Upper lobe of left lung (tissue), 6 donors: ENCODE data around the gene IQSEC1. TPM values are rescaled to one million over a fixed set of nuclear protein-coding genes. Genes with fewer than 3 reads are reported as not detected.

Experiments used
- ATAC-seq, 2 donors: fragments of 200-7000 bp; cut with Tn5 transposase; one replicate each; pipeline ENCODE4 v1.9.1; 2022; ENCODE audit warnings: mild to moderate bottlenecking in 2 of 2, moderate library complexity in 2 of 2; ENCODE audit not compliant: low FRiP score in 2 of 2
- DNase-seq, 2 donors: peaks; one replicate each; pipeline ENCODE4 v3.0.0-alpha.2; 2019 to 2020
- H3K27ac ChIP-seq, 4 donors: fragments of 200-600 bp; sonication (generic); one replicate each; pipeline ENCODE4 v1.5.1; 2016 to 2019
- H3K27me3 ChIP-seq, 4 donors: fragments of 200-600 bp; sonication (generic); one replicate each; pipeline ENCODE4 v1.5.1; 2017 to 2019
- H3K36me3 ChIP-seq, 4 donors: fragments of 200-600 bp; sonication (generic); one replicate each; pipeline ENCODE4 v1.5.1; 2016 to 2019
- H3K4me1 ChIP-seq, 4 donors: fragments of 200-600 bp; sonication (generic); one replicate each; pipeline ENCODE4 v1.5.1; 2018 to 2019
- H3K4me3 ChIP-seq, 4 donors: fragments of 200-600 bp; sonication (generic); one replicate each; pipeline ENCODE4 v1.5.1; 2017 to 2019; ENCODE audit warnings: mild to moderate bottlenecking in 2 of 4, moderate library complexity in 1 of 4
- H3K9me3 ChIP-seq, 4 donors: fragments of 200-600 bp; sonication (generic); one replicate each; pipeline ENCODE4 v1.5.1; 2018 to 2019
- EP300 ChIP-seq, 4 donors: sonication (generic); formaldehyde crosslinking; IDR thresholded peaks; one replicate each; pipeline ENCODE4 v1.5.1; 2017; ENCODE audit warnings: antibody characterized with exemption in 4 of 4, control low read depth in 2 of 4
- POLR2A ChIP-seq, 4 donors: fragments of 450-650 bp; IDR thresholded peaks; one replicate each; pipeline ENCODE4 v1.5.1; 2016 to 2017; ENCODE audit warnings: antibody characterized with exemption in 4 of 4, mild to moderate bottlenecking in 2 of 4
- POLR2AphosphoS5 ChIP-seq, 2 donors: sonication (generic); formaldehyde crosslinking; IDR thresholded peaks; one replicate each; pipeline ENCODE4 v1.5.1; 2017; ENCODE audit warnings: antibody characterized with exemption in 2 of 2
- WGBS, 2 donors: methylation state at CpG; one replicate each; pipeline ENCODE4 v1.1.5; 2017 to 2018; 5-methylcytosine and 5-hydroxymethylcytosine counted together
- total RNA-seq, 6 donors: library from RNA; depleted of rRNA in 4 of 6; stranded (reverse); fragments of >200 nt in 4 of 6; gene quantifications; one replicate each; pipeline versions ENCODE4 v1.1.0 to v1.2.1, GENCODE V29; 2016 to 2021
- TF ChIP-seq, protein P1 (sequence below), 6 experiments: fragments of 450-650 bp in 4 of 6; fragments of 200-600 bp in 2 of 6; sonication (generic) in 2 of 6; IDR thresholded peaks; one replicate each; pipeline ENCODE4 v1.5.1; 2016 to 2019; ENCODE audit warnings: antibody characterized with exemption in 6 of 6
- donor health status: DM: no; HTN: no; CAD: no; lungs with moderate emphysema.
- donor health status: DM: no; HTN: yes; CAD: no; lungs with severe emphysema.

Gene IQSEC1
- total RNA-seq, 6 donors from 2014 or later: 51.1 to 105 (median 81.0) TPM

DNA sequence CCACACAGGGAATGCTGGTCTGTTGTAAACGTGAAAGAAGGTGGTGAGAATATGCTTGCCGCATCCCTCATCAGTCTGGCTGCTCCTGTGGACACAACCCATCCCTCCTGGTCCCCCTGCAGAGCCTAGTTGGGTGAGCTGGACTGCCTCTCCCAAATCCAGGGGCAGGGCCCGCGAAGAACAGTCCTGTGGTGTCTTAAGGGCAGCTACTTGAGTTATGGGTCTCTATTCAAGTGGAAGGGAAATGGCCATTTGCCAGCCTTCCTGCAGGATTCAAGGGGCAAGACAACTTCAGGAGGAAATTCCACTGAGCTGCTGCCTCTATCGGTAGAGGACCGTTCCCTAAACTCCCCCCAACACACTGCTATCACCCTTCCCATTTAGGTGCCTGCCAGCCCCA is 98.9 kb downstream of the IQSEC1 start:
- Histone ChIP-seq H3K4me3 (no peak overlapping the region), H3K27ac (no peak overlapping the region), H3K9me3 (no peaks in the 10 kb centered on the region), H3K36me3 (no peaks in the 10 kb centered on the region), H3K27me3 (no peaks in the 10 kb centered on the region), H3K4me1 (peaks cover 0 to 12% (median 3%) of the 10 kb centered on the region in 4 donors)
- TF ChIP-seq EP300 (IDR thresholded peaks at IDR 0.05) (no peak), POLR2A (IDR thresholded peaks at IDR 0.05) (no peak), POLR2AphosphoS5 (IDR thresholded peaks at IDR 0.05) (no peak)
- TF ChIP-seq, protein P1, sequence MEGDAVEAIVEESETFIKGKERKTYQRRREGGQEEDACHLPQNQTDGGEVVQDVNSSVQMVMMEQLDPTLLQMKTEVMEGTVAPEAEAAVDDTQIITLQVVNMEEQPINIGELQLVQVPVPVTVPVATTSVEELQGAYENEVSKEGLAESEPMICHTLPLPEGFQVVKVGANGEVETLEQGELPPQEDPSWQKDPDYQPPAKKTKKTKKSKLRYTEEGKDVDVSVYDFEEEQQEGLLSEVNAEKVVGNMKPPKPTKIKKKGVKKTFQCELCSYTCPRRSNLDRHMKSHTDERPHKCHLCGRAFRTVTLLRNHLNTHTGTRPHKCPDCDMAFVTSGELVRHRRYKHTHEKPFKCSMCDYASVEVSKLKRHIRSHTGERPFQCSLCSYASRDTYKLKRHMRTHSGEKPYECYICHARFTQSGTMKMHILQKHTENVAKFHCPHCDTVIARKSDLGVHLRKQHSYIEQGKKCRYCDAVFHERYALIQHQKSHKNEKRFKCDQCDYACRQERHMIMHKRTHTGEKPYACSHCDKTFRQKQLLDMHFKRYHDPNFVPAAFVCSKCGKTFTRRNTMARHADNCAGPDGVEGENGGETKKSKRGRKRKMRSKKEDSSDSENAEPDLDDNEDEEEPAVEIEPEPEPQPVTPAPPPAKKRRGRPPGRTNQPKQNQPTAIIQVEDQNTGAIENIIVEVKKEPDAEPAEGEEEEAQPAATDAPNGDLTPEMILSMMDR (IDR thresholded peaks at IDR 0.05): no peak
- ATAC-seq: no peak
- 34 to 47% methylated on average over 6 of the region's 6 CpGs for WGBS, 2 donors
- no peak for DNase-seq

DNA sequence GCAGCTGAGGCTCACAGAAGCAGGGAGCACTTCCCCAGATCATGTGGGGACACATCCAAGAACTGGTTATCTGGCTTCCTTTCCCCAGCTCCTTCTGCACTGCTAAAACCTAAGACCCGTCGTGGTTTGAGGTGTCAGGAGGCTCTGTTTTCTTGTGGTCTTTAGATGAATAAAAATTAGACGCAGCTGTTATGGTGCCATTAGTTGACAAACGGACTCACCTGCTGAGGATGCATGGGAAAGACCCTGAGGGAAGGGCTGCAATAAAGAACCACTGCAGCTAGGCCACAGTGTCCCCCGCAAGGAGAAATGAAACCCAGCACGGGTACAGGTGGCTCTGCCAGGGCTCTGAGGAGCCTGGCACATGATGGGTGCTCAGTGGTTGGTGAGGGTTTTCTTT is 99.4 kb downstream of the IQSEC1 start:
- Histone ChIP-seq H3K4me1 (peaks cover 0 to 12% (median 3%) of the 10 kb centered on the region in 4 donors), H3K27me3 (no peaks in the 10 kb centered on the region), H3K4me3 (no peak overlapping the region), H3K9me3 (no peaks in the 10 kb centered on the region), H3K27ac (no peak overlapping the region), H3K36me3 (no peaks in the 10 kb centered on the region)
- TF ChIP-seq, protein P1 (IDR thresholded peaks at IDR 0.05): no peak
- no peak for TF ChIP-seq POLR2A (IDR thresholded peaks at IDR 0.05)
- no peak for TF ChIP-seq POLR2AphosphoS5 (IDR thresholded peaks at IDR 0.05)
- no peak for TF ChIP-seq EP300 (IDR thresholded peaks at IDR 0.05)
- no peak for DNase-seq
- 69 to 86% methylated on average over 6 of the region's 6 CpGs for WGBS, 2 donors
- ATAC-seq: no peak

DNA sequence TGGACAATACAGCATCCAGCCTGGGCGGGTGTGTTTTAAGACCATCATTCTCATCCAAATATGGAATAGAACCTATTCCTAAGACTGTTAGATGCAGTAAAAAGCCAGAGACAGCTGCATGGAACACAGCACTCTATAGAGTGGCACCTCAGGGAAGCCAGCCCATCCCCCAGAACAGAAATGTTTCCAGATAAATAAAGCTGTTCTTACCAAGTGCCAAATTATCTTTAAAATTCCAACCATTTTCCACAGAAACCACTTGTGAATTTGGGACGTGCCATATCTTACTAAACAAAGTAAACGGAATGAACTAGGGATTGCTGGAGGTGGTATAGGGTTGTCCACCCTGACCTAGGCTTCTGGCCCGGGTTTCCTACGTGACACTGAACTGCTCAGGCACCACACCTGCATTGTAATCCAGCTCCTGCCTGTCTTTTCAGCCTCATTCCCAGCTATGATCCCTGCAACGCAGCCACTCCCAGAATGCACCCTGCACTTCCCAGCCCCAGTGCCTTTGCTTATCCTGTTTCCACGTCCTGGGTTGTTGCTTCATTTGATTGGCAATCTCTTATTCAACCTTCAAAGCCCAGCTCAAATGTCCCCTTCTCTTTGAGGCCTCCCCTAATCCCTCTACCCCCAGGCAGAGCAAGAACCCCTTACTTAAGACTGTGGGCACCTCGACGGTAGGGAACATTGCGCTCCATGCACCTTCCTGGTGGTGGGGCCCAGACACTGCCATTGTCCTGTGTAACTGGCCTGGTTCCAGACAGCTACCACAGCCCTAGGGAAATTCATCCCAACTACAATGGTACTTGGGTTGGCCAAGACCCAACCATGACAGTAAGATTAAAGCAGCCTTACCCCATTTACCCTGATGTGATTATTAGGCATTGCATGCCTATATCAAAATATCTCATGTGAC is 100.2 kb downstream of the IQSEC1 start:
- no peaks in the 10 kb centered on the region for H3K36me3 ChIP-seq
- WGBS, 2 donors: 69 to 83% methylated on average over 10 of the region's 10 CpGs
- no peaks in the 10 kb centered on the region for H3K9me3 ChIP-seq
- no peak overlapping the region for H3K27ac ChIP-seq
- TF ChIP-seq EP300 (IDR thresholded peaks at IDR 0.05) (no peak), POLR2AphosphoS5 (IDR thresholded peaks at IDR 0.05) (no peak), POLR2A (IDR thresholded peaks at IDR 0.05) (no peak)
- TF ChIP-seq, protein P1 (IDR thresholded peaks at IDR 0.05): no peak
- ATAC-seq (no peak), DNase-seq (no peak)
- H3K27me3 ChIP-seq: no peaks in the 10 kb centered on the region
- no peak overlapping the region for H3K4me3 ChIP-seq
- H3K4me1 ChIP-seq: peaks cover 4 to 17% (median 10%) of the 10 kb centered on the region in 4 donors

DNA sequence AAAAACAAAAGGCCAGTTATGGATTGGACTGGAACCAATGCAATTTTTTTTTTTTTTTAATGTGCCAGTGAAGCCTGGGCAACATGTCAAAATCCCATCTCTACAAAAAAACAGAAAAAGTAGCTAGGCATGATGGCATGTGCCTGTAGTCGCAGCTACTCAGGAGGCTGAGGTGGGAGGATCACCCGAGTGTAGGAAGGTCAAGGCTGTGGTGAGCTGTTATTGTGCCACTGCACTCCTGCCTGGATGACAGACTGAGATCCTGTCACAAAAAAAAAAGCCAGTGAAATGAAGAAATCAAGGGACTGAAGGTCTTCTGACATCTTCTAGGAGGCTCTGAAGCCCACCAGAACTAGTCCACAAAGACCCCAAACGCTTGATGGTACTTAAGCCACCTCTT is 101.2 kb downstream of the IQSEC1 start:
- ATAC-seq (no peak), DNase-seq (no peak)
- H3K9me3 ChIP-seq: no peaks in the 10 kb centered on the region
- no peak overlapping the region for H3K4me3 ChIP-seq
- no peak for TF ChIP-seq POLR2AphosphoS5 (IDR thresholded peaks at IDR 0.05)
- TF ChIP-seq POLR2A (IDR thresholded peaks at IDR 0.05): no peak
- no peak for TF ChIP-seq EP300 (IDR thresholded peaks at IDR 0.05)
- TF ChIP-seq, protein P1 (IDR thresholded peaks at IDR 0.05): no peak
- peaks cover 6 to 24% (median 12%) of the 10 kb centered on the region in 4 donors for H3K4me1 ChIP-seq
- no peaks in the 10 kb centered on the region for H3K36me3 ChIP-seq
- H3K27me3 ChIP-seq: no peaks in the 10 kb centered on the region
- 90 to 91% methylated on average over 3 of the region's 3 CpGs for WGBS, 2 donors
- H3K27ac ChIP-seq: no peak overlapping the region
